Thyroid gland (tissue), 4 donors: Measurements from ENCODE around the gene SMARCA5. TPM values are rescaled to one million over a fixed set of nuclear protein-coding genes. Genes with fewer than 3 reads are reported as not detected.

Source experiments
- DNase-seq, 2 donors: peaks; one replicate each; pipeline ENCODE4 v3.0.0-alpha.2; 2019
- H3K27ac ChIP-seq, 3 donors: fragments of 200-600 bp; sonication (generic); 1 replicate in 2 of 3; 2 replicates in 1 of 3; pipeline ENCODE4 v1.5.1; 2016 to 2019; ENCODE audit warnings: mild to moderate bottlenecking in 1 of 3, moderate library complexity in 1 of 3
- H3K27me3 ChIP-seq: fragments of 200-600 bp; sonication (generic); one replicate; pipeline ENCODE4 v1.5.1; 2019
- H3K36me3 ChIP-seq, 2 donors: fragments of 200-600 bp; sonication (generic); one replicate each; pipeline ENCODE4 v1.5.1; 2016 to 2019
- H3K4me1 ChIP-seq, 2 donors: fragments of 200-600 bp; sonication (generic); one replicate each; pipeline ENCODE4 v1.5.1; 2017 to 2019
- H3K4me3 ChIP-seq, 3 donors: fragments of 200-600 bp; sonication (generic); replicated peaks in 1 of 3; 1 replicate in 2 of 3; 2 replicates in 1 of 3; pipeline ENCODE4 v1.5.1; 2016; ENCODE audit warnings: mild to moderate bottlenecking in 1 of 3
- H3K9me3 ChIP-seq: fragments of 200-600 bp; sonication (generic); one replicate; pipeline ENCODE4 v1.5.1; 2017
- CTCF ChIP-seq, 6 experiments: fragments of 200-600 bp in 3 of 6; fragments of 450-650 bp in 3 of 6; sonication (generic) in 3 of 6; IDR thresholded peaks; one replicate each; pipeline ENCODE4 v1.5.1; 2016 to 2019; ENCODE audit warnings: antibody characterized with exemption in 6 of 6, mild to moderate bottlenecking in 2 of 6, inconsistent platforms in 1 of 6, moderate library complexity in 1 of 6
- POLR2A ChIP-seq, 2 donors: fragments of 450-650 bp; IDR thresholded peaks; one replicate each; pipeline ENCODE4 v1.6.1; 2017; ENCODE audit warnings: antibody characterized with exemption in 2 of 2, mild to moderate bottlenecking in 2 of 2, moderate library complexity in 1 of 2
- WGBS, 2 donors: methylation state at CpG; one replicate each; pipeline ENCODE4 v1.1.5; 2017; 5-methylcytosine and 5-hydroxymethylcytosine counted together
- intact Hi-C: fragments of 100-400 bp; cut with DNase I; formaldehyde crosslinking; loops from one replicate; pipeline ENCODE4 v1.15.1; 2023
- total RNA-seq, 4 donors: library from RNA; depleted of rRNA; stranded (reverse); fragments of >200 nt; gene quantifications; one replicate each; pipeline ENCODE4 v1.2.3, GENCODE V29; 2016

SMARCA5 gene
- total RNA-seq, result 10 to 100 TPM; 46.7 to 89.9 (median 60.4) TPM

- Histone ChIP-seq H3K27me3 (no peaks in the 10 kb centered on the region), H3K36me3 (peaks cover 4 to 7% of the 10 kb centered on the region in 2 donors), H3K27ac (peak within 1 kb of the TSS; percentile 95 to 98 (median 98)), H3K9me3 (no peaks in the 10 kb centered on the region), H3K4me3 (peak within 1 kb of the TSS; percentile 77 to 96 (median 91)), H3K4me1 (peaks cover 21 to 28% of the 10 kb centered on the region in 2 donors)
- WGBS, 2 donors, result 0 to 1% methylated on average over 22 to 42 of the region's 86 CpGs
- peak; percentile 55 to 94 for TF ChIP-seq POLR2A (IDR thresholded peaks at IDR 0.05)
- no peak for TF ChIP-seq CTCF (IDR thresholded peaks at IDR 0.05)
- intact Hi-C loops, result no loop called here
- DNase-seq, result peak; percentile 96 to 98
These were observed at the start of gene SMARCA5 for GRCh38 chr4:143513314-143514168. Gene SMARCA5 (plus strand): TSS chr4:143513702. CDS start chr4:143513925, 223 bp downstream.

GRCh38 chr4:143473334-143474126 lies 40.0 kb upstream of the SMARCA5 start:
- peaks cover 3% of the 10 kb centered on the region in 2 donors for H3K36me3 ChIP-seq
- DNase-seq, result no peak
- intact Hi-C loops, result no loop called here
- H3K27ac ChIP-seq, result no peak overlapping the region
- 86 to 89% methylated on average over 1 of the region's 1 CpG for WGBS, 2 donors
- H3K9me3 ChIP-seq, result no peaks in the 10 kb centered on the region
- no peaks in the 10 kb centered on the region for H3K27me3 ChIP-seq
- no peak overlapping the region for H3K4me3 ChIP-seq
- TF ChIP-seq CTCF (IDR thresholded peaks at IDR 0.05), result no peak
- TF ChIP-seq POLR2A (IDR thresholded peaks at IDR 0.05), result no peak
- H3K4me1 ChIP-seq, result no peaks in the 10 kb centered on the region

- 82 to 93% methylated on average over 2 of the region's 2 CpGs for WGBS, 2 donors
- TF ChIP-seq CTCF (IDR thresholded peaks at IDR 0.05), result no peak
- no peak for TF ChIP-seq POLR2A (IDR thresholded peaks at IDR 0.05)
These were observed 36.0 kb upstream of the SMARCA5 start for GRCh38 chr4:143477487-143477886.

GRCh38 chr4:143481361-143481760 lies 32.1 kb upstream of the SMARCA5 start:
- TF ChIP-seq POLR2A (IDR thresholded peaks at IDR 0.05) (no peak), CTCF (IDR thresholded peaks at IDR 0.05) (no peak)
- Histone ChIP-seq H3K4me3 (no peak overlapping the region), H3K4me1 (no peaks in the 10 kb centered on the region), H3K36me3 (no peaks in the 10 kb centered on the region), H3K27ac (no peak overlapping the region), H3K27me3 (no peaks in the 10 kb centered on the region), H3K9me3 (no peaks in the 10 kb centered on the region)
- WGBS, 2 donors, result 62% methylated on average over 3 of the region's 3 CpGs
- intact Hi-C loops, result loop anchor here (5.0 kb wide), 1 partner anchor 279 kb away; no protein-coding TSS in a partner anchor
- DNase-seq, result no peak

More at GRCh38 chr4:143477487-143477886, 36.0 kb upstream of the SMARCA5 start:
- no peak for DNase-seq
- Histone ChIP-seq H3K4me1 (no peaks in the 10 kb centered on the region), H3K4me3 (no peak overlapping the region), H3K9me3 (no peaks in the 10 kb centered on the region), H3K36me3 (no peaks in the 10 kb centered on the region), H3K27ac (no peak overlapping the region), H3K27me3 (no peaks in the 10 kb centered on the region)
- intact Hi-C loops, result no loop called here
